Superior temporal gyrus (tissue), 1 donor: Measurements from ENCODE around the gene PPP1R37.

Source experiments
- DNase-seq: peaks from one replicate; pipeline ENCODE4 v3.0.0-alpha.2; 2016; ENCODE audit errors: extremely low spot score

The PPP1R37 gene

DNA sequence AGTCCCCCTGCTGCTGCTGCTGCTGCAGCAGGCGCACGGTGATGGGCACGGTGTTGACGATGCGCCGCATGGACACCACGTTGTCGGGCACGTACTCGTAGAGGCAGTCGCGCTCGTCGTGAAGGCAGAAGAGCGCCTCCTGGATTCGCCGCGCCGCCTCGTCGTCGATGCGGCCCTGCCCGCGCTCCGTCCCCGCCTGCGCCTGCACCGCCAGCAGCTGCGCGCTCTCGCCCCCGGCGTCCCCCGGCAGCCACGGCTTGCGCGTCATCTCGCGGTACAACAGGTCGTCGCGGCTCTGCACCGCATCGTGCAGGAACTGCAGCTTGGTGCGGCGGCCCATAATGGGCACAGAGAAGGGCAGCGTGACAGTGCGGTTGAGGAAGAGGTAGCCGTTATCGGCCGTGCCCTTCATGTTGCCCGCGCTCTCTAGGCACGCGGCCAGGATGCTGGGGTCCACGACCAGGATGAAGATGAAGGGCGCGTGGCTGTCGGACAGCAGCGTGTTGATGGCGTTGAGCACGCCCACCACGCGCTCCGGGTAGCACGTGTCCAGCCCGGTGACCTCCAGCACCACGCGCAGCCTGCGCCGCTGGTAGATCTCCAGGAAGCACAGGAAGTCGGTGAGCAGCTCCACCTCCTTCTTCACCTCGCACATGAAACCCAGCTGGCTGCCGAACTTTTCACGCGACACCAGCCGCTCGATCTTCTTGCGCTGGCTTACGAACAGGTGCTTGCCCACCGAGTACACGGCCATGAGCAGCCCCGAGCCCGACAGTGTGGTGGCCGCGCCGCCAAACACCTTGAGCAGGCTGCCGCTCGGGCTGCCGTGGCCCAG lies 59.7 kb downstream of the PPP1R37 start:
- DNase-seq: no peak

DNA sequence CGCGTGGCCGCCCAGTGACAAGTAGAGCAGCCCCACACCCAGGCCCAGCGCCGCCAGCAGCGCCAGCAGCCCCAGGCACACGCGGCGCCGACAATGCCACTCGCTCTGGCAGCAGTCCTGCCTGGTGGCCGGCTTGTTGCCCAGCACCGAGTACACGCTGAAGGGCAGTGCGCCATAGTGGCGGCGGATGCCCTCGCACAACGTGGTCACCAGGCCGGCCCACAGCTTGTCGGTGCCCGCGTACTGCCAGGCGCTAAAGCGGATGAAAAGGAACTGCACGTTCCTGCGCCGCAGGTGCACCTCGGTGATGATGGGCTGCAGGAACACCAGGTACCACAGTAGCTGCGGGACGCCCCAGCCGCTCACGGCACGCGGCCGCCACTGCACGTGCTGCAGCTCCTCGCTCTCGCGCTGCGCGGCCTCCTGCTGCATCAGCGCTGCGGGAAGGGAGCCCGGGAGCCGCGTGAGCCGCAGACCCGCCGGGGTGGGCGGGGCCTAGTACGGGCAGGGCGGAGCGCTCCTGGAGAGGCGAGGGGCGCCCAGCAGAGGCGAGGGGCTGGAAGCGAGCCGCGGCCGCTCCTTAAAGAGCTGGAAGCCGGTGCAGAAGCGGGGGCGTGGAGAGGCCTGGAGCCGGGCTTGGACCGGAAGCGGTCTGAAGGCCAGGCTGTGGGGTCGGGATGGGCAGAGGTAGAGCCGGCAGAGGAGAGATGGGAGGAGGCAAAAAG lies 60.5 kb downstream of the PPP1R37 start:
- DNase-seq: peak; percentile 31

DNA sequence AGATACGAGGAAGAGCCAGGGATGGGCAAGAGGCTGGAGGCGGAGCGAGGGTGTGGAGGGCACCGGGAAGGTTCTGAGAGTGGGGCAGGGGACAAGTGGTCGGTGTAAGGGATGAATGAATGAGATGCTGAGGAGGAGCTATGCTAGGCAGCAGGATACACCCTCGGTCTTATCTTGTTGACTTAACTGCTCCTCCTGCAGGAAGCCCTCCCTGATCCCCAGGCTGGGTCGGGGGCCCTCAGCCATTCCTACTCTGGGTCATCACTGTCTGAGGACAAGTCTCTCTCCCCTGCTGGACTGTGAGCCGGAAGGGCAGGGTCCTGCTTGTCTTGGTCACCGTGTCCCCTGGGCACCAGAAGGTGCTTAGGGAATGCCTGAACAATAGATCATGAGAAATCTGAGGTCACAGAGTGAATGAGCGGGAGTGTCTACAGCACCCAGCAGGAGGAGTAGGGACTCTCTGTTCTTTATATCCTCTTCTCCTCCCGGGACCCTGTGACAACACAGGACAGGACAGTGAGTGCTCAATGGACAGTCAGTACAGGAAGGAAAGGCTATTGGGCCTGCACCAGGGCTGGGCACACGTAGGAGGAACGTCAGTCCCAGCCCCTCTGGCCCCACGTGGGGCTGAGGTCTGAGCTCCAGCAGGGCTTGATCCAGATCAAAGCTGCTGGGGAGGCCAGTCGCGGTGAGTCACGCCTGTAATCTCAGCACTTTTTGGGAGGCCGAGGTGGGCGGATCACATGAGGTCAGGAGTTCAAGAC lies 61.3 kb downstream of the PPP1R37 start:
- no peak for DNase-seq

DNA sequence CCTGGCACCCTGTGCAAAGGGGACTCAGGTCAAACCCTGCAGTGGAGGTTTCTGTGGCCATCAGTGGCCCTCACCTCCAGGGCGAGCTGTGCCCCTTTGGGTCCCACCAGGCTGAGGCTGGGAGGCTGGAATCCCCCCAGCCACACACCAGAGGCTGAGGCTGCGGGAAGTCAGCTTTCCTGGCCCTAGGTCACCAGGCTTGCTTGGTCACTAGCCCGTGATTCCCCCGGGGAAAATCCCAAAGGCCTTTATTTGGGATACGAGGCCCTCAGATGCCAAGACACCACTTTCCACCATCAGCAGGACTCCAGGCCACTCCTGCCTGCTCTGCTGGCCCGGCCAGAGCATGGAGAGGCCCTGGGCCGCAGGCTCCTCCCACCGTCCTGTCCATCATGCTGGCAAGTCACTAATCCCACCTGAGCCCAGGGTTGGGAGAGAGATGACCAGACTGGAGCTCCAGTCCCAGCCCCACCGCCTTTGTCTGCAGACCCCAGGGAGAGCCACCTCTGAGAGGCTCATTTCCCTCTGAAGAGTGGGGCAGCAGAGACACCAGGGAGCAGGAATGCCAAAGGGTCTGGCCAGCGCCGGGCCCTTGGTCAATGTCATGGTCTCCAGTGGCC lies 63.1 kb downstream of the PPP1R37 start:
- DNase-seq: no peak

DNA sequence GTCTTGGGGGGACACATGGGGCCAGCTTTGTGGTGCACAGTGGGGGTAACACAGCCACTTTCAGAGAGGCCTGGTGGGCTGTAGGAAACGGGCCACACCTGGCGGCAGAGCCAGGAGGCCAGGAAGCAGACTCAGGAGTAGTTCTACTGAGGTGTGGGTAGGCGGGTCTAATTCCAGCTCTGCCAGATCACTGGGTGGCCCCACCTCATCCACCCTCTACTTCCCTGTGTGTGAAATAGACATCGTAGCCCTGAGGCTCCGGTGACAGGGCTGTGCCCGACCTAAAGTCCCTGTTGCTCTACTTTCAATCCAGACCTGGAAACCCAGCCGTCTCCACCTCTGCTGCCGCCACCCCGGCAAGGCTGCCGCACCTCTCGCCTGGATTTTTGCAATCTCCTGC lies 63.8 kb downstream of the PPP1R37 start:
- DNase-seq: no peak

DNA sequence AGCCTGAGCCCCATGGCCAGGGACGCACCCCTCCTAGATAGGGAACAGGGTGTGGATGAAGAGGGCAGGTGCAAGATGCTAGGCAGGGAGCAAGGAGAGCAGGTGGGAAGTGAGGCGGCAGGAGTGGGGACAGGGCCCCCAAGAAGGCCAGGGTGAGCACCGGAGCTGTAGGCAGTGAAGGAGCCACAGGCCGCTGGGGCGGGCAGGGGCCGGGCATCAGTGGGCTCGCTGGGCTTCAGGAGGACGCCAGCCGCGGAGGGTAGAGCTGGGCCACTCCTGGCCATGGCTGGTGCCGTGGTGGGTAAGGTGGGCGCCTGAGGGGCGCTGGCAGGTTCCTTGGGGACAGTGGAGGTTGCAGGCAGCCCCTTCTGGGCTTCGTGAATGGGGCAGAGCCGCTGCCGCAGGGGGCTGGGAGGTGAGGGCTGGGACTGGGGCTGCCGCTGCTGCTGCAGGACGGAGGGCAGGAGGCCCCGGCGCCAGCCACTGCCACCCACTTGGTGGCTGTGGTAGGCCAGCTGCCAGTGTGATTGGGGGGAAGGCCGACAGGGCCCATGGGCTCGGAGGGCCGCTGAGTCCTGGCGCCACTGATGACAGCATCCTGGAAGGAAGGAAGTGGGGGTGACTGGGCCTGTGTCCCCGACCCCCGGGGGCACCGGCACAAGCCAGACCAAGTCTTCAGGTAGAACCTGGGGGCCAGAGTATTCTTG lies 65.7 kb downstream of the PPP1R37 start:
- no peak for DNase-seq

DNA sequence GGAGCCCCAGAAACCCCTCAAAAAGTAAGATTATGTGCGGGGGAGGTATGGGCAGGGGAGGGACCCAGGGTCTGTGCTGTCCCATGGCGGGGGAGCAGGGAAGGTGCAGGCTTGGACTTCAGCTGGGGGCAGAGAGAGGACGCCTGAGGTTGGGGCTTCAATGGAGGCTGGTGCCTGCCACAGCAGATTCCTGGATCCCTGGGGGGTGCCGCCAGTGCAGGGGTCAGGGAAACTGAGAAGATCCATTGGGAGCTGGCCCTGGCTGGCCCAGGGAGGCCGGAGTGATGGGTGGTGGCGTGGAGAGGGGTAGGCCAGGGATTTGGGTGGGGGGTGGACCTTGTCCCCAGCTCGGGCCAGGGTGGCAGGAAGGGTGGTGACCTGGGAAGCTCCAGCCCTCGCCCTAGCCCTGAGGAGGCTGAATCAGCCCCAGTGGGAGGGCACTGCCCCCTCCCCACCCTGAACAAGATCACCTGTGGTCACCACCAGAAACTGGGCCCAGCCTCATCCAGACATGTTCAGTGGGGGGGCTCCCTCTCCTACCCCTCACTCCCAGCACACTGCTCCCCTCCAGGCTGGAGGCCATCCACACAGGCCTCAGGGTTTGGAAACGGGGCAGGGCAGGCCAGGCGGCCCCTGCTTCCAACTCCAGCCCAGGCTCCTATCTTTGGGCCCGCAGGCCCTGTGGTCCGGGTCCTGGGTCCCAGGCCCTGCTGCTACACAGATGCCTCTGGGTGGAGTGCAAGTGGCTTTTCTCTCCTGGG lies 66.4 kb downstream of the PPP1R37 start:
- no peak for DNase-seq

DNA sequence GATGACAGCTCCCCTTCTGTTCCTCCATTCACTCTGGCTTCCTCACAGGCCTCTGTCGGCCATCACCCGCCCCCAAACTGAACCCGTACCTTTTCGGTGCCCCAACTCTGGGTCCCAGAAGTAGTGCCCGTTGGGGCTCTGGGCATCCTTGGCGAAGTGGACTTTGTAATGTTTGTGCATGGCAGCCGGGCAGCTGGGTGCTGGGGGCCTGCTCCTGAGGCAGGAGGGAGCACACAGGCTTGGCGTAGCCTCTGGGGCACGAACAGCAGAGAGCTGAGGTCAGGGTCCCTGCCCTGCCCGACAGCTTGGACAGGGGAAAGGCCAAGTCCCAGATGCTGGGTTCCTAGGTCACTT lies 67.0 kb downstream of the PPP1R37 start:
- no peak for DNase-seq

DNA sequence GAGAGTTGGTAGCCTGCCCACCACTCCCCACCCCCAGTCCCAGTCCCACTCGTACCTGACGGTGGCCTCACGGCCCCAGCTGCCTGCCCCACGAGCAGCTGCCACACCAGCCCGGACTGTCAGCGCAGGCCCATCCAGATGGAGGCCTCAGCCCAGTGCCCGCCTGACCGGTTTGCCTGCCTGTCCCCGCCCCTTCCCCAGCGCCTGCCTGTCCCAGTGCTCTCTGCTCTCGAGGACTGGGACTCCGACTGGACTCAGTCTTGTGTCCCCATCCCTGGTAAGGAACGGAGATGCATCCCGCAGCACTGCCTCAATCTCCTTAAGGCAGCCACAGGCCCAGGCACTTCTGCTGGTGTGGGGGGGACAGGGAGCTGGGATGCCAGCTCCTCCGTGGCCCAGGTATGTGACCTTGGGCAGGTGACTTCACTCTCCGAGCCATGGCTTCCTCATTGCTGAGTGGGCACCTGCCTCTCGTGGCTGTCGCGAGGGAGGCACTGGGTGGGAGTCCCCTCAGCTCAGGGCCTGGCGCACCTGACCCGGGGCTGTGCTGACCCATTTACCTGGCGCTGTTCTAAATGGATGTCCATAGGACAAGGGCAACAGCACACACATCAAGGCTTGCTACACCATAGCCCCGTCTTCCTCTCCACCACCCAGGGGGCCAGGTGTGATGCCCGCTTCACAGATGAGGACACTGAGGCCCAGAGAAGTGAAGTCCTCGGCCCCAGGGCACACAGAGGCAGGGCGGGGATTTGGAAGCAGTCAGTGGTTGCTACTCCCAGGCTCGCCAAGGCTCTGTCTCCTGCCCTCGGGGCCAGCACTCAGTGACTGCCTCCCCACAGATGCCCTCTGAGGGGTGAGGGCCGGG lies 68.1 kb downstream of the PPP1R37 start, which contains the start of gene NKPD1:
TSS of gene NKPD1 (minus strand) at position 113 of the 868 bp plus-strand sequence. CDS start 832 bp downstream, outside the sequence.
- no peak for DNase-seq

DNA sequence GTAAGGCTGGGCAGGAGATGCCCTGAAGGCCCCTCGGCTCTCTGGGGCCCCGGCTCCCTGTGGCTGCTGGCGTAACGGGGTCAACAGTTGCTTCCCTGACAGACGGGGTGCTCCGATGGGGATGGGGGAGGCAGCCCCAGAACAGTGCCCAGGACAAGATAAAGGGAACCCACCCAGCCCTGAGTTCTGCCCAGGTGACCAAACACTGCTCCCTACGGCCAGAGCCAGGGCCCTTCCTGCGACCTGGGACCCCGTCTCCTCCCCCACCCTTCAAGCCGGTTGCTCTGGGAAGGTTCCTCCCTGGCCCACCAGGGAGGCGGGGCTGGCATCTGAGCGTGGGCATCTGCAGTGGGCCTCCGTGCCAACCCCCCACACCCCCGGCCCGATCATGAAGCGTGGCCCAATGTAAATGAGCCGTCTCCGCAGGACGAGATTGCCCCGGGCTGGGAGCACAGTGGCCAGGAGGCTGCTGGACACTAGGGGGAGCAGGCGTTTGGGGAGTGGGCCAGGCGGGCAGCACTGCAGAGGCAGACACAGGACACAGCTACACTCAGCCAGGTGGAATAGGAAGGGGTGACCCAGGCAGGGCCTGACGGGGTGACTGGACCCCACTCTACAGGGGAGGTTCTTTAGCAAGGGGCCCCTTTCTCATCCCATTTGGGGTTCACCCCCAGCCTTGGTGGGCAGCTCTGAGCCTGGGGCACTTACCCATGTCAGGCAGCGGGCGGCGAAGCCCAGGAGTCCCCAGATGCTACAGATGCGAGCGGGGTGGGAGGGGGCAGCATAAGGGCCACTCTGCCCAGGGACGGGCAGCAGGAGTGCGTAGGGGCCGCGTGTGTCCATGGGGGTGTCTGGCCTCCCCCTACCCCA lies 69.0 kb downstream of the PPP1R37 start:
- no peak for DNase-seq

DNA sequence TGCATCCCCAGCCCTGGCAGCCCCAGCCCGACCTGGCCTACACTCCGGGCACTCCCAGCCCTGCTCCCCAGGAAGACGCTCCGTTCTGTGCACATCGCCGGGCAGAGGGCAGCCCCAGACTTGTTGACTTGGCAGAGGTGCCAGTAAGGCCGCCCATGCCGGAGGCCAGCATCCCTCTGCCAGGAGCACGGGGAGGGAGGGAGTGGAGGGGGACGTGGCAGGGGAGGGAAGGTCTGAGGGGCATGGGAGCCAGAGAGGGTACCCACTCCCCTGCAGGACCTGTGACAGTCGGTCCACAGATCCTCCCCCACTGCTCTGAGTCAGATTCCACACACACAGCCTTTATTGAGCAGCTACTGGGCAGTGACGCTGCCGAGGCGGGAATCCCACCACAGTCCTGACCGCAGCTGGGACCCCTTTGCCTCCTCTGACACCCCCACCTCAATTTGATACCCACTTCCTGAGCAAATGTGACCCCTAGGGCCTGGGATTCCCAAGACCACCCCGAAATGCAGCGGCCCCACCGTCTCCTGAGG lies 69.7 kb downstream of the PPP1R37 start:
- no peak for DNase-seq

DNA sequence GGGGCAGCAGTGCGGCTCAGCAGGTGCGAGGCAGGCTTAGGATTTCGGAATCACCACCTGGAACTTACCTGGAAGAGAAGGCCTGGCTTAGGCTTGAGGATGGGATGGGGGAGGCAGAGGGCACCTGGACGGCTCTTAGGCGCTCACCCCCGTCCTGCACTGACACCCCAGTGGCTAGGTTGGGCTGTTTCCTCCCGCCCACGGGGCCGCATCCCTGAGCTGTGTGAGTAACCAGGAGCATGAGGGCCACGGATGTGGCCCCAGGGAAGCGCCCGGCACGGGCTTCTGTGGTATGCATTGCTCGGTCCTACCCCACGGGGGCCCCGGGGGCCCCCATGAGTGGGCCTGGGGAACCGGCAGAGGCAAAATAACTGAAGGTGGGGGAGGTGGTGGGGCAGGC lies 70.2 kb downstream of the PPP1R37 start:
- no peak for DNase-seq

DNA sequence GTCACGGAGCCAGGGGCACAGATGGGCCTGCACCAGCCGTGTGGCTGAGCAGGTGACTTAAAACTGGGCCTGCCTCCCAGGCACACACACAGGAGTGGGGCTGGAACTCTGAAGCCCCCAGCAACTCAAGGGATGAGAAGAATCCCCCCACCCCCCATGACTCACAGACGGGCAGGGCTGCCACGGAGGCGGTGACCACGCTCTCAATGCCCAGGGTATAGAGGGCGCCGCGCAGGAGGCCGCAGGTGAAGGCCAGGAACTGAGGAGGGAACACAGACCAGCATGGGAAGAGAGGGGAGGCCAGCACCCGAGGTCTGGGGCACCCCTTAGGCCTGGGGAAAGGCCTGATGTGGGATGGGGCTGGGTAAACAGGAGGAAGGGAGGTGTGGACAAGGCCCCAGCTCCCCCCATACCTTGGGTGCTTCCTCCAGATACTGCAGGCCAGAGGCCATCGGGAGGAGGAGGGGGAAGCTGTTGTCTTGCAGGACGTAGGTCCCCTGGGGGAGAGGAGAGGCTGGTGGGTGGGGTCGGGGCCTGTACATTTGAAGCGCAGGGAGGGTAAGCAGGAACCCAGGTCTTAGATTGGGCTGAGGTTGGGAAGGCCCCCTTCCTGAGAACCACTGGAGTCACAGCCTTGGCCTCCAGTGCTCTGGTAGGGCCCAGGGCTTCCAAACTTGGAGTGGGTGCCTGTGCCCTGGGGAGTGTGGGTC lies 70.9 kb downstream of the PPP1R37 start:
- no peak for DNase-seq

DNA sequence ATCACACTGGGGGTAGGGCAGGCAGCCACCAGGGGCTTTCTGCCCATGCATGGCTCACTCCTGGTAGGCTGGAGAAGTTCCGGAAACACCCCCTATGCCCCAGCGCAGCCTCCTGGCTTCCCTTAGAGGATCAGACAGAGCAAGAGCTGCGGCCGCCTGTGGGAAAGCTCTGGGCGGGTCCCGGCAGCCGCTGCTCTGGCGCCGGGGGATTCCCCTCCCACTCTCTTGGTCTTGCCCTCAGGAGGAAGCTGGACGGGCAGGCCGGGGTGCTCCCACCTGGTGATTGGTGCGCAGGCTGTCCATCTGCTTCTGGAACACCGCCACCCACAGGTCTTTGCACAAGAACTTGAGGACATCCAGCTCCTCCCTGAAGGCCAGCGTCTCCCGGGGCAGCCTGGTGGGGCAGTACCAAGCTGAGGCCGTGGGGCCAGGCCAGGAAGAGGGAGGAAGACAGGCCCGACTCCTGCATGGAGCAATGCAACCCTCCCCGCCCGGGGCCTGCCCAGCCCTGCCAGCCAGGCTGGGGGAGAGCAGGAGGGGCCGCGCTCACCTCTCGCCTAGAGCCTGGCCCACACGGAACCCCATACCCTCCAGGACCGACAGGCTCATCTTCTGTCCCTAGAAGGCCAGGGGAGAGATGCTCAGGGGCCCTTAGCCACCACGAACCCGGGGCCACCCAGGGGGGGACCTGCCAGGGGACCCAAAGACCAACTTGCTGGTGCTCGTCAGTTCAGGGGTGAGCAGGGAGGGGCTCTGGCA lies 71.8 kb downstream of the PPP1R37 start:
- no peak for DNase-seq

DNA sequence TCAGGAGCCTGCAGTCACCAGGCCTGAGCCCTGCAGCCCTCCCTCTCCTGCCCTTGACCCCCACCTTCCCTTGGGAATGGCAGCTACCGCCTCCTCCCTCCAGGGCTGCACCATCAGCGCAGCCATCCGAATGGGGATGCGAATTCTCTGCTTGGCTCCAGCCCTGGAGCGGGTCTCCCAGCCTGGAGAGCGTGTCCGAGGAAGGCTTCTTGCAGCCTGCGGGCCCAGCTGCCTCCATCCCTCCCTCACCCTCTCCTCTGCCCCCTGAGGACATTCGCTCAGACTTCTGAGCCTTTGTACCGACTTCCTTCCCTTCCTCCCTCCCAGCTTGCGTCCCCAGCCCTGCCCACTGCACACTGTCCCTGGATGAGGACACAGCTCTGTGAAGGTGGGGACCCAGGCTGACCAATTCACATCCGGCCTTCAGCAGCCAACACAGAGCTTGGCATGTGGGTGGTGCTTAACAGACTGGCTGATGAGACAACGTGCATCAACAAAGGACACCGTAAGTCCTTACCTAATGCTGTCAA lies 73.8 kb downstream of the PPP1R37 start:
- no peak for DNase-seq

DNA sequence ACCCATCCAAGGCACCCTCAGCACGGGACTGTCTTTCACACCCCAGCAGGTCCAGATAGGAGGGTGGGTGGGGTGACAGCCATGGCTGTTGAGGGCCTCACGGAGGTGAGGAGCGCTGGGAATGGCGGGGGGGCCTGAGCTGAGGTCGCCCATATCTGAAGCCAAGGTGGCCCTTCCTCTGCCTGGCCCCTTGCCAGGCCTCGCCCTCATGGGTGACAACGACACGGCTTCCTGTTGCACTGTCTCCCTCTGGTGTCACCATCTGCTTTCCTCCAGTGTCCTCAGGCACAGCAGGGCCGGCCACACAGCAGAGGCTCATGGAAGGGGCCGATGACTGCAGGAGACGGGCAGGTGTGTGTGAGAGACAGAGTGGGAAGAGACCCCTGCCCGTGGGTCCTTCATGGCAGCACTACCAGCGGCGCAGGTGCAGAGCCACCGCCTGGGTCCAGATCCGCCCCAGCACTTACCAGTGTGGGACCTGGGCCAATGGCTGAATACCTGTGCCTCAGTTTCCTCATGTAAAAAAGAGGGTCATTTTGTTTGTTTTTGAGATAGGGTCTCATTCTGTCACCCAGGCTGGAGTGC lies 75.9 kb downstream of the PPP1R37 start:
- DNase-seq: no peak
